NCI-H2171 (cell line): Measurements from ENCODE around the gene CPB2.
A peak's percentile ranks its signal among the peaks of the same experiment; 100 is the strongest.

Experiments used
- DNase-seq: peaks from one replicate; lab custom pipeline; 2025; lab: John Stamatoyannopoulos, UW

CPB2 gene

GRCh38 chr13:46126552-46127357 is 21.9 kb upstream of the CPB2 start:
- peak; percentile 3 for DNase-seq

- no peak for DNase-seq
Measured at GRCh38 chr13:46126056-46126455, 21.2 kb upstream of the CPB2 start.

- DNase-seq: no peak
Measured at GRCh38 chr13:46124967-46125933, 20.4 kb upstream of the CPB2 start.

GRCh38 chr13:46124531-46124966 is 19.7 kb upstream of the CPB2 start:
- DNase-seq: no peak

- DNase-seq: no peak
Measured at GRCh38 chr13:46122304-46122703, 17.5 kb upstream of the CPB2 start.

- no peak for DNase-seq
Measured at GRCh38 chr13:46121597-46122163, 16.8 kb upstream of the CPB2 start.

- no peak for DNase-seq
Measured at GRCh38 chr13:46121033-46121432, 16.2 kb upstream of the CPB2 start.

GRCh38 chr13:46119883-46120614 is 15.2 kb upstream of the CPB2 start:
- DNase-seq: no peak

- DNase-seq: no peak
Measured at GRCh38 chr13:46116653-46117502, 12.0 kb upstream of the CPB2 start.

GRCh38 chr13:46114613-46115012 is 9.8 kb upstream of the CPB2 start:
- no peak for DNase-seq

GRCh38 chr13:46113596-46113995 is 8.8 kb upstream of the CPB2 start:
- no peak for DNase-seq

GRCh38 chr13:46111151-46111550 is 6.3 kb upstream of the CPB2 start:
- DNase-seq: no peak

GRCh38 chr13:46109451-46109850 is 4.6 kb upstream of the CPB2 start:
- no peak for DNase-seq

GRCh38 chr13:46106839-46107371 is 2.1 kb upstream of the CPB2 start:
- no peak for DNase-seq

- DNase-seq: no peak
Measured at GRCh38 chr13:46103037-46103436, 1.8 kb downstream of the CPB2 start.

GRCh38 chr13:46102255-46102605 is 2.6 kb downstream of the CPB2 start:
- no peak for DNase-seq

GRCh38 chr13:46101484-46102254 is 3.2 kb downstream of the CPB2 start:
- no peak for DNase-seq

- no peak for DNase-seq
Measured at GRCh38 chr13:46101002-46101401, 3.8 kb downstream of the CPB2 start.

- no peak for DNase-seq
Measured at GRCh38 chr13:46100191-46100815, 4.5 kb downstream of the CPB2 start.
